Measurements from ENCODE around the gene PSG5.
"Not testable (repeated sequence)": the region's sequence is repeated elsewhere in the genome, so short reads cannot be mapped to it uniquely, and the experiment has no call there.

- not testable (repeated sequence) for TF ChIP-seq CTCF, POLR2A (IDR thresholded peaks at IDR 0.05)
These were observed 36.5 kb downstream of the PSG5 start for GRCh38 chr19:43149788-43150187.

Data from esophagus squamous epithelium (tissue), 4 donors.